Glutamatergic neuron (in vitro differentiated cells): ENCODE measurements around the gene RAB31. TPM values are rescaled to one million over a fixed set of nuclear protein-coding genes. Genes with fewer than 3 reads are reported as not detected.
"Not testable (repeated sequence)": the region's sequence is repeated elsewhere in the genome, so short reads cannot be mapped to it uniquely, and the experiment has no call there.

Experiments
- DNase-seq: peaks from one replicate; pipeline ENCODE4 v3.0.0; 2022
- H3K27ac Mint-ChIP-seq: one replicate; pipeline ENCODE4 v1.8.0; 2020; ENCODE audit warnings: mild to moderate bottlenecking, mixed read lengths, inconsistent platforms; ENCODE audit not compliant: unreplicated experiment
- H3K27me3 Mint-ChIP-seq: one replicate; pipeline ENCODE4 v1.8.0; 2020; ENCODE audit warnings: mild to moderate bottlenecking, moderate library complexity, mixed read lengths, inconsistent platforms; ENCODE audit not compliant: unreplicated experiment
- H3K36me3 Mint-ChIP-seq: one replicate; pipeline ENCODE4 v1.8.0; 2020; ENCODE audit warnings: mild to moderate bottlenecking, mixed read lengths, inconsistent platforms; ENCODE audit not compliant: unreplicated experiment
- H3K4me1 Mint-ChIP-seq: one replicate; pipeline ENCODE4 v1.8.0; 2020; ENCODE audit warnings: mild to moderate bottlenecking, low read depth, mixed read lengths, inconsistent platforms; ENCODE audit not compliant: unreplicated experiment
- H3K4me3 Mint-ChIP-seq: one replicate; pipeline ENCODE4 v1.8.0; 2020; ENCODE audit warnings: mild to moderate bottlenecking, mixed read lengths, inconsistent platforms; ENCODE audit not compliant: unreplicated experiment
- H3K9me3 Mint-ChIP-seq: one replicate; pipeline ENCODE4 v1.8.0; 2020; ENCODE audit warnings: mild to moderate bottlenecking, moderate library complexity, mixed read lengths, inconsistent platforms; ENCODE audit not compliant: unreplicated experiment
- CTCF ChIP-seq: fragments of 200-600 bp; sonication (generic); IDR thresholded peaks from one replicate; pipeline ENCODE4 v1.5.0; 2021; ENCODE audit not compliant: partially characterized antibody, unreplicated experiment
- total RNA-seq: library from RNA; stranded (reverse); fragmentation: NEBNext Ultra II Directional; extraction: Animal tissue kit (Norgen Biotek cat#: 25700); gene quantifications from one replicate; pipeline ENCODE4 v1.2.1, GENCODE V29; 2021; ENCODE audit not compliant: unreplicated experiment

The RAB31 gene
- total RNA-seq, 1 donor from 2014 or later, result 4.1 TPM

- Mint-ChIP-seq H3K4me1 (peaks cover 6% of the 10 kb centered on the region), H3K27me3 (peaks cover 2% of the 10 kb centered on the region), H3K4me3 (no peak overlapping the region), H3K36me3 (no peaks in the 10 kb centered on the region), H3K27ac (no peak overlapping the region), H3K9me3 (no peaks in the 10 kb centered on the region)
- no peak for TF ChIP-seq CTCF
- DNase-seq, result no peak
Observed at GRCh38 chr18:9897129-9897528, 189.0 kb downstream of the RAB31 start.

GRCh38 chr18:9897787-9898291 is 189.7 kb downstream of the RAB31 start:
- not testable (repeated sequence) for H3K4me3 Mint-ChIP-seq, H3K36me3 Mint-ChIP-seq, DNase-seq, H3K9me3 Mint-ChIP-seq, H3K4me1 Mint-ChIP-seq, H3K27me3 Mint-ChIP-seq, H3K27ac Mint-ChIP-seq

GRCh38 chr18:9898792-9899549 is 190.9 kb downstream of the RAB31 start:
- TF ChIP-seq CTCF, result no peak
- H3K27me3 Mint-ChIP-seq, result peaks cover 2% of the 10 kb centered on the region
- H3K9me3 Mint-ChIP-seq, result peaks cover 2% of the 10 kb centered on the region
- no peak overlapping the region for H3K4me3 Mint-ChIP-seq
- peak overlapping the region; percentile 60 for H3K27ac Mint-ChIP-seq
- no peak for DNase-seq
- peaks cover 9% of the 10 kb centered on the region for H3K4me1 Mint-ChIP-seq
- peaks cover 5% of the 10 kb centered on the region for H3K36me3 Mint-ChIP-seq

GRCh38 chr18:9899550-9899930 is 191.4 kb downstream of the RAB31 start:
- DNase-seq, H3K9me3 Mint-ChIP-seq, H3K36me3 Mint-ChIP-seq, H3K4me1 Mint-ChIP-seq, H3K27me3 Mint-ChIP-seq, H3K4me3 Mint-ChIP-seq, H3K27ac Mint-ChIP-seq: not testable (repeated sequence)

GRCh38 chr18:9900699-9901098 is 192.6 kb downstream of the RAB31 start:
- peaks cover 2% of the 10 kb centered on the region for H3K27me3 Mint-ChIP-seq
- H3K9me3 Mint-ChIP-seq, result peaks cover 2% of the 10 kb centered on the region
- peaks cover 5% of the 10 kb centered on the region for H3K36me3 Mint-ChIP-seq
- H3K4me1 Mint-ChIP-seq, result peaks cover 9% of the 10 kb centered on the region
- no peak for DNase-seq
- H3K4me3 Mint-ChIP-seq, result no peak overlapping the region
- TF ChIP-seq CTCF, result no peak
- H3K27ac Mint-ChIP-seq, result no peak overlapping the region

- H3K9me3 Mint-ChIP-seq, result peaks cover 2% of the 10 kb centered on the region
- H3K4me1 Mint-ChIP-seq, result peaks cover 9% of the 10 kb centered on the region
- H3K4me3 Mint-ChIP-seq, result no peak overlapping the region
- DNase-seq, result no peak
- H3K27me3 Mint-ChIP-seq, result peaks cover 2% of the 10 kb centered on the region
- no peak overlapping the region for H3K27ac Mint-ChIP-seq
- no peak for TF ChIP-seq CTCF
- H3K36me3 Mint-ChIP-seq, result peaks cover 5% of the 10 kb centered on the region
Observed at GRCh38 chr18:9901377-9901776, 193.3 kb downstream of the RAB31 start.

- not testable (repeated sequence) for H3K36me3 Mint-ChIP-seq, H3K27ac Mint-ChIP-seq, H3K9me3 Mint-ChIP-seq, DNase-seq, H3K27me3 Mint-ChIP-seq, H3K4me3 Mint-ChIP-seq
- H3K4me1 Mint-ChIP-seq, result peaks cover 12% of the 10 kb centered on the region
Observed at GRCh38 chr18:9902264-9902663, 194.2 kb downstream of the RAB31 start.
